HEK293T (cell line): ENCODE measurements around the gene OR10A3.

ENCODE experiments used
- ARNT ChIP-seq: fragments of 450-650 bp; IDR thresholded peaks from 2 replicates; pipeline ENCODE4 v1.6.1; 2017; ENCODE audit warnings: mild to moderate bottlenecking
- BHLHE40 ChIP-seq: fragments of 450-650 bp; IDR thresholded peaks from 2 replicates; pipeline ENCODE4 v1.6.1; 2016; ENCODE audit warnings: mild to moderate bottlenecking, moderate library complexity, borderline replicate concordance
- CTBP1 ChIP-seq: fragments of 450-650 bp; IDR thresholded peaks from 2 replicates; pipeline ENCODE4 v1.6.1; 2016; ENCODE audit warnings: borderline replicate concordance
- FOXK2 ChIP-seq: fragments of 450-650 bp; IDR thresholded peaks from 2 replicates; pipeline ENCODE4 v1.6.1; 2016; ENCODE audit warnings: mild to moderate bottlenecking
- FOXM1 ChIP-seq: fragments of 450-650 bp; IDR thresholded peaks from 2 replicates; pipeline ENCODE4 v1.6.1; 2017; ENCODE audit warnings: mild to moderate bottlenecking, borderline replicate concordance
- SP1 ChIP-seq: fragments of 450-650 bp; IDR thresholded peaks from 2 replicates; pipeline ENCODE4 v1.6.1; 2017
- TARDBP ChIP-seq: fragments of 450-650 bp; IDR thresholded peaks from 2 replicates; pipeline ENCODE4 v1.6.1; 2016

GRCh38 chr11:7971846-7972245, 30.3 kb upstream of the OR10A3 start:
- TF ChIP-seq SP1: no peak
- TF ChIP-seq BHLHE40: no peak
- TF ChIP-seq ARNT: no peak
- TF ChIP-seq TARDBP: no peak
- no peak for TF ChIP-seq FOXK2
- no peak for TF ChIP-seq FOXM1
- no peak for TF ChIP-seq CTBP1
